Amygdala (tissue), 56 donors: ENCODE measurements around the gene FAM13A.

Experiments
- DNase-seq, 56 donors: peaks; one replicate each; lab custom pipeline; 2025; lab: John Stamatoyannopoulos, UW

Gene FAM13A

GRCh38 chr4:88735564-88735963, 321.4 kb downstream of the FAM13A start:
- no peak for DNase-seq

- DNase-seq: no peak
These were observed 322.5 kb downstream of the FAM13A start for GRCh38 chr4:88734403-88734949.

- DNase-seq: no peak
These were observed 324.1 kb downstream of the FAM13A start for GRCh38 chr4:88732714-88733368.

GRCh38 chr4:88731381-88731780, 325.6 kb downstream of the FAM13A start:
- DNase-seq: no peak

- no peak for DNase-seq
These were observed 326.2 kb downstream of the FAM13A start for GRCh38 chr4:88730811-88731210.

GRCh38 chr4:88729146-88729760, 327.7 kb downstream of the FAM13A start:
- no peak for DNase-seq

- DNase-seq: peak in 5 of 56 donors; percentile 14 to 41 (median 18)
These were observed 328.8 kb downstream of the FAM13A start for GRCh38 chr4:88728146-88728545.

- peak in 9 of 56 donors; percentile 5 to 41 (median 16) for DNase-seq
These were observed 331.0 kb downstream of the FAM13A start for GRCh38 chr4:88725986-88726385.

GRCh38 chr4:88725143-88725542, 331.8 kb downstream of the FAM13A start:
- DNase-seq: no peak

GRCh38 chr4:88724406-88724805, 332.6 kb downstream of the FAM13A start:
- no peak for DNase-seq

GRCh38 chr4:88722828-88723227, 334.2 kb downstream of the FAM13A start:
- DNase-seq: no peak

- DNase-seq: no peak
These were observed 334.7 kb downstream of the FAM13A start for GRCh38 chr4:88722276-88722780.

- DNase-seq: peak in 1 of 56 donors; percentile 17
These were observed 336.2 kb downstream of the FAM13A start for GRCh38 chr4:88720451-88721428.

GRCh38 chr4:88719381-88719780, 337.6 kb downstream of the FAM13A start:
- no peak for DNase-seq

GRCh38 chr4:88718098-88718497, 338.9 kb downstream of the FAM13A start:
- DNase-seq: no peak

GRCh38 chr4:88713782-88714181, 343.2 kb downstream of the FAM13A start:
- no peak for DNase-seq

- DNase-seq: no peak
These were observed 347.0 kb downstream of the FAM13A start for GRCh38 chr4:88709989-88710388.

GRCh38 chr4:88706574-88706973, 350.4 kb downstream of the FAM13A start:
- DNase-seq: peak in 35 of 56 donors; percentile 8 to 65 (median 29)

GRCh38 chr4:88705805-88706492, 351.0 kb downstream of the FAM13A start:
- peak in 1 of 56 donors; percentile 33 for DNase-seq

- DNase-seq: no peak
These were observed 351.8 kb downstream of the FAM13A start for GRCh38 chr4:88705223-88705622.
